ENCODE results near the gene ARF6.
"Not testable (repeated sequence)": the region's sequence is repeated elsewhere in the genome, so short reads cannot be mapped to it uniquely, and the experiment has no call there.

The ARF6 gene

DNA sequence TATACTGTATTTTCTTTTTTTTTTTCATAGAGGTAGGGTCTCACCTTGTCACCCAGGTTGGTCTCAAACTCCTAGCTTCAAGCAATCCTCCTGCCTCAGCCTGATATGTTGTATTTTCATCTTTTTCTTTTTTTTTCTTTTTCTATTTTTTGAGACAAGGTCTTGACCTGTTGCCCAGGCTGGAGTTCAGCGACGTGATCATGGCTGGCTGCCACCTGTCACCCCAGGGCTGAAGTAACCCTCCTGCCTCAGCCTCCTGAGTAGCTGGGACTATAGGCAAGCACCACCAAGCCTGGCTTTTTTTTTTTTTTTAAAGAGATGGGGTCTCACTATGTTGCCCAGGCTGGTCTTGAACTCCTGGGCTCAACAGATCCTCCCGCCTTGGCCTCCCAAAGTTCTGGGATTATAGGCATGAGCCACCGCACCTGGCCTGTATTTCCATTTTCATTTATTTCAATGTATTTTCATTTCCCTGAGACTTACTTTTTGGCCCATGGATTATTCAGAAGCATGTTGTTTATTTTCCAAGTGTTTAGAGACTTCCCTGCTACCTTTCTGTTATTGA, 16.2 kb upstream of the ARF6 start:
- DNase-seq (ENCODE audit: low spot score): no peak

DNA sequence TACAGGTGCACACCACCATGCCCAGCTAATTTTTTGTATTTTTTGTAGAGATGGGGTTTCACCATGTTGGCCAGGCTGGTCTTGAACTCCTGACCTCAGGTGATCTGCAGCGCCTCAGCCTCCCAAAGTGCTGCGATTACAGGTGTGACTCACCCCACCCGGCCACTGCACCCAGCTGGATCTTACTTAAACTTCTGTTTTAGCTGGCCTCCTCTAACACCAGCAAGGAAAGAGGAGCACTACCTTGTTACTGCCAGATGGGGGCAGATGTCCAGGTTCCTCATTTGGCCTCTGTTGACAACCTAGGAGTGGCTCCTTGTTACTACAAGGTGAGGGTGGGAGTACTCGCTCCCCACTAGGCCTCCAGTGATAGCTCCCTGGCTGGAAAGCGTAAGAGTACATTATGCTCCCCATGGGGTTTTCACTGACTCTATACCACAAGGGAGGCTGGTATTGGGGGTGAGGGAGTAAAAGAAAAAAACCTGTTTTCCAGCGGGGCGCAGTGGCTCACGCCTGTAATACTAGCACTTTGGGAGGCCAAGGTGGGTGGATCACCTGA, 13.2 kb upstream of the ARF6 start:
- DNase-seq (ENCODE audit: low spot score): peak; percentile 67

DNA sequence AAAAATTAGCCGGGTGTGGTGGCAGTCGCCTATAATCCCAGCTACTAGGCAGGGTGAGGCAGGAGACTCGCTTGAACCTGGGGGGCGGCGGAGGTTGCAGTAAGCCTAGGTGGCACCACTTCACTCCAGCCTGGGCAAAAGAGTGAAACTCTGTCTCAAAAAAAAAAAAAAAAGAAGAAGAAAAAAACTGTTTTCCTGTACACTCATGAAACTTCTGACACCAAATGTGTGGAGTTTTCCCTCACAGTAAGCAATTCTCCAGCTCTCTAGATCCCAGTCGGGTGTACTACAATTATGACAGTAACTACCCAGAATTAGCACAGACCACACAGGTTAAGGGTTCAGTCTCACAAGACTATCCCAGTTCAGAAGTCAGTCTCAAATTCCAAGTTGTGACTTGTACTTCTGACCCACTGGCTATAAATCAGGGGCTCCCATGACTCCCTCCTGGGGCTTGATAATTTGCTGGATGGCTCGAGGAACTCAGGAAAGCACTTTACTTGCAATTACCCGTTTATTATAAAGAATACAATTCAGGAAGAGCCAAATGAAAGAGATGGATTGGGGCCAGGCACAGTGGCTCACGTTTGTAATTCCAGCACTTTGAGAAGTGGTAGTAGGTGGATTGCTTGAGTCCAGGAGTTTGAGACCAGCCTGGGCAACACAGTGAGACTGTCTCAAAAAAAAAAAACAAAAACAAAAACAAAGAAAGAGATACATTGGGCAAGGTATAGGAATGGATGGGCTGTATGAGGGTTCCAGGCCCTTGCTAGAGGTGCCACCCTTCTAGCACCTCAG, 12.4 kb upstream of the ARF6 start:
- DNase-seq (ENCODE audit: low spot score): no peak

DNA sequence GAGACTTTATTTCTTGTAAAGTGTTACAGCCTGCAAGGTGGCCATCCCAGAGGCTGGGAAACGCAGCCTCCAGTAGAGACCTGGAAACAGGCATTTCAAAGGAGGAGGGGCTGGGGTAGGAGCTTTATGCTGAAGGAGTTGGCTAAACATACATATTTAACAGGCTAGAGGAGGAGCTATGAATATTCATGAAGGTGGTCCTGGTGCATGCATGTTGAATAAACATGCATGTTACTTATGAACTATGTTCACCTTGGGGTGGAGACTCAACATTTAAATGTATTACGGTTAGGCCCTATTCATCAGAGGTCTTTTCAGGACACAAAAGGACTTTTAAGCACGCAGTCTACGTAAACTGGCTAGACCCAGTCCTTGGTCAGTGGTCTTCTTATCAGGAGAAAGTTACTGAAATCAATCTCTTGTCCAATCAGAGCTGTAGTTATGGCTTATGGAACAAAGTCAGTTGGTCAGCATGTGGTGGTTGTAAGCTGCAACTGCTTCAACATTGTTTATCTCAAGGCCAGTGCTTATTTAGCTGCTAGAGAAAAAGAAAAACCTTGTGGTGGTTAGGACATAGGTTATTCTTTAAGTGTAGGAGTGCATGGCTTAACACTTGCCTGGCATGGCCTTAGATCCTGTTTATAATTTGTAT, 11.4 kb upstream of the ARF6 start:
- no peak for DNase-seq (ENCODE audit: low spot score)

DNA sequence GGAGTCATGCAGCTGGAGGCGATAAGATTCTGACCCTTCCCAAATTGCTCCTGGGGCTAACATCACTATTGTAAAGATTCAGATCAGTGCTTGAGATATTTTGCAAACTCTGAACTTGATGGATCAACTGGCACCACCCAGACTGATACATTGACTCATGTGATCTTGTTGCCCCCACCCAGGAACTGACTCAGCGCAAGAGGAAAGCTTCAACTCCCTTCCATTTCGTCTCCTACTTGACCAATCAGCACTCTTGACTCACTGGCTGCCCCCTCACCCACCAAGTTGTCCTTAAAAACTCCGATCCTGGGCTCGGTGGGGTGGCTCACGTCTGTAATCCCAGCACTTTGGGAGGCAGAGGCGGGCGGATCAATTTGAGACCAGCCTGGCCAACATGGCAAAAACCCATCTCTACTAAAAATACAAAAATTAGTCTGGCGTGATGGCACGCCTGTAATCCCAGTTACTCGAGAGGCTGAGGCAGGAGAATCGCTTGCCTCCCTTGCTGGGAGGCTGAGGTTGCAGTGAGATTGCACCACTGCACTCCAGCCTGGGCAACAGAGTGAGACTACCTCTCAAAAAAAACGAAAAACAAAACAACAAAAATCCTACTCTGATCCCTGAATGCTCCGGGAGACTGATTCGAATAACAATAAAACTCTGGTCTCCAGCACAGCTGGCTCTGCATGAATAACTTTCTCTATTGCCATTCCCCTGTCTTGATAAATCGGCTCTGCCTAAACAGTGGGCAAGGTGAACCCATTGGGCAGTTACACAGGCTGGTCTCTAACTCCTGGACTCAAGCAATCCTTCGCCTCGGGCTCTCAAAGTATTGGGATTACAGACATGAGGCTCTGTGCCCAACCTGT, 9.8 kb upstream of the ARF6 start:
- DNase-seq (ENCODE audit: low spot score): no peak

DNA sequence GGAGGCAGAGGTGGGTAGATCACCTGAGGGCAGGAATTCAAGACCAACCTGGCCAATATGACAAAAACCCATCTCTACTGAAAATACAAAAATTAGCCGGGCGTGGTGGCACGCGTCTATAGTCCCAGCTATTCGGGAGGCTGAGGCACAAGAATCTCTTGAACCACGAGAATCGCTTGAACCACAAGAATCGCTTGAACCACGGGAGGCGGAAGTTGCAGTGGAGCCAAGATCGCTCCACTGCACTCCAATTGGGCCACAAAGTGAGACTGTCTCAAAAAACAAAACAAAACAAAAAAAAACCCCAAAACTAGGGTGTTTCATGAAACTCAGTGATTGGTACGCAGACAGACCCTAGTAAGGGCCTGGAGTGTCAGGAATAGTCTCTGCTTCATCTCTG, 6.4 kb upstream of the ARF6 start:
- DNase-seq (ENCODE audit: low spot score): no peak

DNA sequence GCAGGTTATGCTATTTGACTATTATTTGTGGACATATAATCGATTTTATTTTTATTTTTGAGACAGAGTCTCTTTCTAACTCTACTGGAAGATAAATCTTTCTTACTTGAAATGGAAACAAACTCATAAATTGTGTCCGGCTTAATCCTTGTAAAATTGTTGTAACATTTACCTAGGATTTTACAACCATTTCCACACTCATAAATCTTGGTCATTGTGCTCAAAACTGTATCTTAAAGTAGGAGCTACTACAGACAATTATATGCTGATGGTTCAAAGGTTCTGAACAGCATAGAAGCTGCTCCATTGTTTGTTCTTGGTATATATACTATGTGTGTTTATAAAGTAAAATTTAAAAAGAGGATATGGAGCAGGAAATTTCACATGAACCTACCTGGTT, 4.6 kb upstream of the ARF6 start:
- DNase-seq (ENCODE audit: low spot score): no peak

DNA sequence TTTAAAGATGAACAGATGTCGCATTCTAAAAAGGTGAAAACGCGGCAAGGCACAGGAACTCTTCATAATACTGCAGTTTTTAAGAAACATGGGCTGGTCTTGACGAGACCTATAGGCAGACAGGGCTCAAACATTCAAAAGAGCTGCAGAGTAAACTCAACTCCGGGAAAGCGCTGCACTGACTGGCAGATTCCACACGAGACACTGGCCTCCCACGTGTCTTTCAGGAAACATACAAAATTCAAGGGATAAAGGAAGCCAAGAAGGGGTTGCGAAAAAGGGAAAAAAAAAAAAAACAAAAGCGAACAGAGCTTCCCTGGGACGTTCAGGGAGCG, 614 bp upstream of the ARF6 start:
- DNase-seq (ENCODE audit: low spot score): peak; percentile 52

DNA sequence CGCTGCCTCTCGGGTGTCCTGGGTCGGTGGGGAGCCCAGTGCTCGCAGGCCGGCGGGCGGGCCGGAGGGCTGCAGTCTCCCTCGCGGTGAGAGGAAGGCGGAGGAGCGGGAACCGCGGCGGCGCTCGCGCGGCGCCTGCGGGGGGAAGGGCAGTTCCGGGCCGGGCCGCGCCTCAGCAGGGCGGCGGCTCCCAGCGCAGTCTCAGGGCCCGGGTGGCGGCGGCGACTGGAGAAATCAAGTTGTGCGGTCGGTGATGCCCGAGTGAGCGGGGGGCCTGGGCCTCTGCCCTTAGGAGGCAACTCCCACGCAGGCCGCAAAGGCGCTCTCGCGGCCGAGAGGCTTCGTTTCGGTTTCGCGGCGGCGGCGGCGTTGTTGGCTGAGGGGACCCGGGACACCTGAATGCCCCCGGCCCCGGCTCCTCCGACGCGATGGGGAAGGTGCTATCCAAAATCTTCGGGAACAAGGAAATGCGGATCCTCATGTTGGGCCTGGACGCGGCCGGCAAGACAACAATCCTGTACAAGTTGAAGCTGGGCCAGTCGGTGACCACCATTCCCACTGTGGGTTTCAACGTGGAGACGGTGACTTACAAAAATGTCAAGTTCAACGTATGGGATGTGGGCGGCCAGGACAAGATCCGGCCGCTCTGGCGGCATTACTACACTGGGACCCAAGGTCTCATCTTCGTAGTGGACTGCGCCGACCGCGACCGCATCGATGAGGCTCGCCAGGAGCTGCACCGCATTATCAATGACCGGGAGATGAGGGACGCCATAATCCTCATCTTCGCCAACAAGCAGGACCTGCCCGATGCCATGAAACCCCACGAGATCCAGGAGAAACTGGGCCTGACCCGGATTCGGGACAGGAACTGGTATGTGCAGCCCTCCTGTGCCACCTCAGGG, 679 bp downstream of the ARF6 start:
- DNase-seq (ENCODE audit: low spot score): peak; percentile 59

DNA sequence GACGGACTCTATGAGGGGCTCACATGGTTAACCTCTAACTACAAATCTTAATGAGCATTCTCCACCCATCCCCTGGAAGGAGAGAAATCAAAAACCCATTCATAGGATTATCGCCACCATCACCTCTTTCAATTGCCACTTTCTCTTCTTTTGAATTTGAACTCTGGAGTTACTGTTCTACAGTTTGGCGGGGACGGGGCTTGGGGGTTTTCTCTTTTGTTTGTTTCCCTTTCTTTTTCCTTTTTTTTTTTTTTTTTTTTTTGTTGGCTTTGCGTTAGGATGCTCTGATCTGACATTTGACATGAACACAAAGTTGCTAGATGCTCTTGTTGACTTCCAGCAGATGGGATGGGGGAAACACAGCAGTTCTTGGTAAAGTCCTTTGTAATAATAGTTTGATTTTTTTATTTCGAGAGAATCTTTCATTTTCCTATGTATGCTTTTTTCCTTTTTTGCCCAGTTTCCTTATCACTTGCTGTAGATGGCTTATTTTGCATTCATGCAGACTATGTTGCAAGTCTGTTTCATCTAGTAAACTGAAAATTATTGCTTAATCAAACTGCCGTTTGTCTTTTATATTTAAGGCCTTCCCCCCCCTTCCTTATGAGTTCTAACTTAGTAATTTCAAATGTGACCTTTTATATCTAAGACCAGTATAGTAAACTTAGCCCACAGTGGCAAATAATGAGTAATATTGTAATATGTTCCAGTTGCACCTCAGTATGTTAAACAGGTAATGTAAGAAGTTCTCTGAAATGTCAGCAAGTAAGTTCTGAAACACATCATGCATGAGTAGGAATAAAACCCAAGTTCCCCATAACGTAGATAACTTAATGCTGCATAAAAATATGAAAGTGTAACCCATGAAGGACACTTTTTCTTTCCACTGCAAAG, 1.6 kb downstream of the ARF6 start:
- DNase-seq (ENCODE audit: low spot score): not testable (repeated sequence)

DNA sequence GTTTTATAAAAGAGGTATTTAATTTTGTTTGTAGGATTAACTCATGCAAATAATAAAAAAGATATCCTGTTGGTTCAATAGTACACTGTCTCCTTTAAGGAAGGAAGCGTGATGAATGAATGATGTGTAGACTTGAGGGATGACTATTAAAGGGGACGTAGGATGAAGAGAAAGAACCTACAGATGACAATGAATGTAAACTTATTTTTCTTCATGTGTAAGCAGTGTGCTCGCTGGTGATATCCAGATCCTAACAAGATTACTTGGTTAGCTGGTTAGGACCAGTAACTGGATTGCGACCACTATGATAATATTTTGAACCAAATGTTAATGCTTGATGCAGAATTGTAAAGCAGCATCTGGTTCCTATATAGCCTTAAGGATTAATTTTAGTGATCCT, 2.6 kb downstream of the ARF6 start:
- no peak for DNase-seq (ENCODE audit: low spot score)

DNA sequence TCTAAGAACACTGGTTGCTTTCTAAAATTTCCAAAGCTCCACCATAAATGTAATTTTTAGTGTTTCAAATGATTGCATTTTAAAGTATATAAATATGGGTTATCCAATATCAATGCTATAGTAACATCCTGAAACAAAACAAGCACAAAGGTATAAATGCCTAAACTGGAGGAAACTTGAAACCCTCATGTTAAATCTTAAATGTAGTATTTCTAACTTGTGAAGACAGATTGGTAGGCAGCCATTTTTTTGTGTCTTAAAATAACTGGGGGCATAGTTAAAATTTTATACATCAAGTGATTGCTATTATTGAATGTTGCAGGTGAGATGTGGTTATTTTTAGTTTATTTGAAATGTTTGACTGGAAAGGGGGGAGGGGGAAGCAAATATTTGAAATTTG, 3.4 kb downstream of the ARF6 start:
- DNase-seq (ENCODE audit: low spot score): not testable (repeated sequence)

DNA sequence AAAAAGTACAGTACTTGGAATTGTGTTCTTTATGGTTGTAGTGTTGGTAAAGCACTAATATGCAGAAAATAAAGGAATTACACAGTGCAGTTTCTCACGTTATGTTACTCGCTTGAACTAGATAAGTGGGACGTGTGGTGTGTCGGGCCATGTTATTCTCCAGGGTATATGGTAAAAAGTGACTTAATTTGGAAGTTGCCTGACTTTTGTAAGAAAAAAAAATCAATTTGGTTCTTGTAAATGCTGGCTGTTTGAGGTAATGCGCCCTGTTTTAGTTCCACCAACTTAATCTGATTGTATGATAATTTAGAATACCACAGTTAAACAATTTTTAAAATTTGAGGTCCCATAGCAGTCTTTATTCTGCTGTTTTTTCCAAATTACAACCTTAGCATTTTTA, 4.1 kb downstream of the ARF6 start:
- DNase-seq (ENCODE audit: low spot score): no peak

DNA sequence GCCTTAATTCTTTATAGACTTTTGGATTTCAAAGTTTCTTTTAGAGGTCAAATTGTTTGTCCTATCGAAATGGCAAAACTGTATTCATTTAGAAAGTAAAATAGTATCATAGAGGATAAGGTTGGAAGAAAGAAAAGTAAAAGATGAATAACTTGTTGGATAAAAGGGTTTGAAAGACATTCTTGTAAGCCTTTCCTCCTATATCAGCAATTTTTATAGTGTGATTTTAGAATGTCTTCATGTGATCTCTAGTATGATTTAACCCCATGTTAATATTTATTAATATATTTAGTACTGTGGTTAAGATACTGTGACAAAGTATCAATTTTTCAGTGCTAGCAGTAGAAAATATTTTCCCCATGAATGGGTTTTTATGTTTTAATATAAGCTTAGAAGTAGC, 4.5 kb downstream of the ARF6 start:
- no peak for DNase-seq (ENCODE audit: low spot score)

DNA sequence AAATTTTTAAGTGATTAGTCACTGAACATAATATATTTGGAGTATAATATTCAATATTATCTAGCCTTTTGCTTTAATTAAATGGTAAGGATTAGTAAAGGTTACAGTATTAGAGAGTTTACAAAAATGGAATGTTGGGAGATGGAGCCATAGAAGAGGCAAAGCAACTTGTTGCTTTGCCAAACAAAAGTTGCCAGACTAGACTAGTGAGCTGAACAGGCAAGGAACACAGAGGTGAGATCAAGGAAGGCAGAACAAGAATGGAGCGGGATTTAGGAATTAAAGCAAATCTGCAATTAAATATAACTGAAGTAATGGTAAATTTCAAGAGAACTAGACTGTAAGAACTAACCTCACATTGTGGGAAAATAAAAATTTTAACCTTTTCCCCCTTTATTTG, 5.1 kb downstream of the ARF6 start:
- no peak for DNase-seq (ENCODE audit: low spot score)

DNA sequence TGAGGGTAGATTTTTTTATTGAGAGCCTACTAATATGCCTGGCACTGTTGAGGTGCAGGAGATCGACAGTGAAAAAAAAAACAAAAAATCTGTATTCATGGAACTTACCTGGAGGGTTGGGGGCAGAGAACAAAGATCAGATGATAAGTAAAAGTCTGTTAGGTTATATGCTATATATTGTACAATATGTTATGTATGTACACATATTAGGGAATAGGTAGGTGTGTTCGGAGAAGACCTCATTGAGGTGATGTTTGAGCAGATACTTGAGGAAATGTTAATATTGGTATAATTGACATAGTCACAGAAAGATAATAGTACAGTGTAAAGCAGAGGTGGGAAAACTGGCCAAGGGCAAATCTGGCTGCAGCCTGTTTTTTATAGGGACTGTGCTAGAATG, 5.6 kb downstream of the ARF6 start:
- no peak for DNase-seq (ENCODE audit: low spot score)

DNA sequence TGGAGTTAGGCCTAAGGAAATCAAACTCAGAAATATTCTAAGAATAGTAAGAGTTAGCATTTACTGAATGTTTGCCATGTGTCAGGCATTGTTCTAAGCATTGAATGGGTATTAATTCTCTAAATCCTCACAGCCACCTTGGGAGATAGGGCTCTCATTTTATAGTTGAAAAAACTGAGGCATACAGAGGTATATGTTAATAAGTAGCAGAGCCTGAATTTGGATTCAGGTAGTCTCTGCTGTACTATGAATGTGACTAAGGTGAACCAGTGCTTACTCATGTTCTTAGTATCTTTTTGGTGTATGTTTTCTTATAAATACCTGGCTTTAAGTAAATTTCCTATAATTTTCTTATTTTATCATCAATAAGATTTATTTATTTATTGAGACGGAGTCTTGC, 8.1 kb downstream of the ARF6 start:
- no peak for DNase-seq (ENCODE audit: low spot score)

DNA sequence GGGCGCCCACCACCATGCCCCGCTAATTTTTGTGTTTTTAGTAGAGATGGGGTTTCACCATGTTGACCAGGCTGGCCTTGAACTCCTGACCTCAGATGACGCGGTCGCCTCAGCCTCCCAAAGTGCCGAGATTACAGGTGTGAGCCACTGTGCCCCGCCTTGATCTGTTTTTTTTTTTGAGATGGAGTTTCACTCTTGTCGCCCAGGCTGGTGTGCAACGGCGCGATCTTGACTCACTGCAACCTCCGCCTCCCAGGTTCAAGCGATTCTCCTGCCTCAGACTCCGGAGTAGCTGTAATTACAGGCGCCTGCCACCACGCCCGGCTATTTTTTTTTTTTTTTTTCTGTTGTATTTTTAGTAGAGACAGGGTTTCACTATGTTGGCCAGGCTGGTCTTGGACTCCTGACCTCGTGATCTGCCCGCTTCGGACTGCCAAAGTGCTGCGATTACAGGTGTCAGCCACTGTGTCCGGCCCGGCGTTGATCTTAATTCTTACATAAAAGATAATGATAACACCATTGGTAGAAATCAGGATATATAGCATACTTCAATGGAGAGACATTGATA, 9.9 kb downstream of the ARF6 start:
- DNase-seq (ENCODE audit: low spot score): not testable (repeated sequence)

DNA sequence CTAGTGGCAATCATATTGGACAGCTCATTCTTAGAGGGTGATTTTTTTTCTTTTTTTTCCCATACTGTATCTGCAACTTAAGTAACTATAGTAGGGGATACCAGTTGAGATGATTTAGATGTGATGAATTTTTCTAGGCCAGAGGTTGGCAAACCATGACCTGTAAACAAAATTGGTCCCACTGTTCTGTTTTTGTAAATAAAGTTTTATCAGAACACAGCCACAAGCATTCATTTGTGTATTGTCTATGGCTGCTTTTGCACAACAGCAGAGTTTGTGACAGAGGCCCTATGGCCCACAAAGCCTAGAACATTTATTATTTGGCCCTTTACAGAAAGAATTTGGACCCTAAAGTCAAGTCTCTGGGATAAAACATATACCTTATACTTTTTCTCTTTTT, 11.4 kb downstream of the ARF6 start:
- no peak for DNase-seq (ENCODE audit: low spot score)

DNA sequence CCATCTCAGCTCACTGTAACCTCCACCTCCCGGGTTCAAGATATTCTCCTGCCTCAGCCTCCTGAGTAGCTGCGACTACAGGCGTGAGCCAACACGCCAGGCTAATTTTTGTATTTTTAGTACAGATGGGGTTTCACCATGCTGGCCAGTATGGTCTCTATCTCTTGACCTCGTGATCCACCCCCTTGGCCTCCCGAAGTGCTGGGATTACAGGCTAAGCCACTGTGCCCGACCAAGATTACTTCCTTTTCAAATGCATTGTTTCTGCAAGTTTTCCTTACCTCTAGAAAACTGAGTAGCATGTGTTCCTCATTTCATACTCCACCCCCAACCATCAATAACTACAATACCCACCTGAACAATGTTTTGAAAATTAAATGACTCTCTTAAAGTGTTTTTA, 13.1 kb downstream of the ARF6 start:
- no peak for DNase-seq (ENCODE audit: low spot score)

Data from CD4-positive, alpha-beta T cell treated with Interleukin-6 at 100 ng/mL for 8 hours (primary cell).